Pancreas (tissue), 10 donors: ENCODE measurements around the gene MTHFSD. TPM values are rescaled to one million over a fixed set of nuclear protein-coding genes. Genes with fewer than 3 reads are reported as not detected.

Source experiments
- ATAC-seq, 4 donors: fragments of 200-7000 bp; cut with Tn5 transposase; one replicate each; pipeline versions ENCODE4 v1.8.0 to v1.9.1; 2020; ENCODE audit warnings: mild to moderate bottlenecking in 4 of 4, moderate library complexity in 4 of 4
- DNase-seq, 6 donors: peaks; one replicate each; pipeline ENCODE4 v3.0.0-alpha.2; 2020
- FAIRE-seq: peaks from 2 replicates; lab custom pipeline; 2012; peaks lifted over from hg19 to GRCh38; lab: Jason Lieb, UNC
- H3K27ac ChIP-seq, 4 donors: fragments of 200-600 bp; sonication (generic); 1 replicate in 3 of 4; 2 replicates in 1 of 4; pipeline versions ENCODE4 v1.5.0 to v1.8.0; 2020
- H3K27me3 ChIP-seq, 4 donors: fragments of 200-600 bp; one replicate each; pipeline ENCODE4 v1.8.0; 2021
- H3K36me3 ChIP-seq, 3 donors: fragments of 200-600 bp; sonication (generic) in 1 of 3; one replicate each; pipeline versions ENCODE4 v1.5.0 to v1.8.0; 2020 to 2021
- H3K4me1 ChIP-seq, 3 donors: fragments of 200-600 bp; one replicate each; pipeline ENCODE4 v1.8.0; 2021
- H3K4me3 ChIP-seq, 4 donors: fragments of 200-600 bp; sonication (generic) in 2 of 4; one replicate each; pipeline versions ENCODE4 v1.5.0 to v1.8.0; 2020 to 2021
- H3K9me3 ChIP-seq, 4 donors: fragments of 200-600 bp; one replicate each; pipeline ENCODE4 v1.8.0; 2021
- whole genome bisulfite sequencing, 2 donors: extraction: QIAGEN DNeasy Blood & Tissue Kit; methylation state at CpG; one replicate each; pipeline ENCODE4 v1.1.7; 2013; 5-methylcytosine and 5-hydroxymethylcytosine counted together
- intact Hi-C, 3 donors: fragments of 100-400 bp; cut with DNase I; formaldehyde crosslinking; loops; one replicate each; pipeline versions ENCODE4 v1.11.1 to v1.14.2; 2022
- polyA plus RNA-seq, 2 donors: library from polyadenylated mRNA; stranded (reverse); fragments of 200-250 nt; gene quantifications; one replicate each; pipeline ENCODE4 v1.2.3, GENCODE V29; 2013
- total RNA-seq, 6 donors: library from RNA; stranded (reverse); fragmentation: NEBNext Ultra II Directional in 4 of 6; extraction: Animal tissue kit (Norgen Biotek cat#: 25700) in 4 of 6; gene quantifications; one replicate each; pipeline versions ENCODE4 v1.2.1 to v1.2.4, GENCODE V29; 2021 to 2023
- TF ChIP-seq, protein P1 (sequence below), 4 donors: fragments of 200-600 bp; sonication (generic) in 3 of 4; IDR thresholded peaks; one replicate each; pipeline versions ENCODE4 v1.5.0 to v1.8.0; 2021; ENCODE audit warnings: antibody characterized with exemption in 4 of 4
- donor health status: healthy with polysubstance abuse.
- donor health status: DM: no; HTN: no; CAD: no; lungs with moderate emphysema.
- donor health status: DM: no; HTN: no; CAD: no.
- donor health status: control.
- donor health status: control.
- donor health status: Bipolar disorder and iron deficiency.
- donor health status: DM: yes; HTN: yes; CAD: no.
- donor health status: DM: no; HTN: no; CAD: no.
- donor health status: DM: no; HTN: no; CAD: no.
- donor health status: DM: yes; HTN: yes; CAD: no.

The MTHFSD gene
- total and polyA plus RNA-seq, 8 donors, result 7.3 to 17.6 (median 10.4) TPM

DNA sequence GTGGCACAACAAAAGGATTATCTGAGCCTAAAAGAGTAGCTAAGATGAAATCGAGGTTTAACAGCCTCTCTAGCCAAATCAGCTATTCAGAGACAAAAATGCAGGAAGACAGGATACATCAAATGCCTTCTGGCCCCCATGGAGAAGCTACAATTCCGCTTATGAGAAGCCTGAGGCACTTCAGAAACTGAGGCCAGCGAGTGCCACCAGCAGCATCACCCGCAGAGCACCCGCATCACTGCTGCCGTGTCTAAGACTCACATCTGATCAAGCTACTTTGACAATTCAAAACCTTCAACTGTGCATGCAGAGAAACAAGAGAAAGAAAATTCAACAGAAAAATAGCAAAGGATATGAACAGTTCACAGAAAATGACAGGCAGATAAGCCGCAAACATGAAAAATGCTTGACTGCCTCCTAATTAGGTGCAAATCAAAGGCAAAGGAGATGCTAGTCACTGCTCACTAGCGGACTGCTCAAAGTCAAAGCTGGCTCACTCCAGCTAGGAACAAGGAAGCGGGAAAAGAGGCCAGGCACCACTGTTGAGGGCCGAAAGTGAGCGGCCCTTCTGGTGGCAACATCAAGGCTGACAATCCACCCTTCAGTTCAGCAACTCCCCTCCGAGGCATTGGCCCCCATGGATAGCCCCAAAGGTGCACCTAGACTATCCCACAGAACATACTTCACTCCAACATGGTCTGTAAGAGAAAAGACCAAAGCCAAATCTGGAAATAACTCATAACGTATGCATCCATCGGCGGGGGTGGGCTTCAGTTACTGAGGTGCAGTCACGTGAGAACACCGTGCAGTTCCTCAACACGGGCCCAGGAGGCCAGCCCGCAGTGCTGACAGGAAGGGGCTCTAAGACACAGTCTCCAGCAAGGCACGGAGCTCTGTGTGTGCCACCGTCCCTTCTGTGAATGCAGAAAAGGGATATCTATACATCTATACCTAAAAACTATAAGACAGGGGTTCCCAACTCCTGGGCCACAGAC, 12.0 kb downstream of the MTHFSD start:
- DNase-seq, result no peak
- FAIRE-seq, result no peak
- no peak overlapping the region for H3K27ac ChIP-seq
- H3K4me3 ChIP-seq, result no peak overlapping the region
- H3K4me1 ChIP-seq, result no peaks in the 10 kb centered on the region
- intact Hi-C loops, result no loop called here
- H3K9me3 ChIP-seq, result no peaks in the 10 kb centered on the region
- H3K27me3 ChIP-seq, result no peaks in the 10 kb centered on the region
- TF ChIP-seq, protein P1, sequence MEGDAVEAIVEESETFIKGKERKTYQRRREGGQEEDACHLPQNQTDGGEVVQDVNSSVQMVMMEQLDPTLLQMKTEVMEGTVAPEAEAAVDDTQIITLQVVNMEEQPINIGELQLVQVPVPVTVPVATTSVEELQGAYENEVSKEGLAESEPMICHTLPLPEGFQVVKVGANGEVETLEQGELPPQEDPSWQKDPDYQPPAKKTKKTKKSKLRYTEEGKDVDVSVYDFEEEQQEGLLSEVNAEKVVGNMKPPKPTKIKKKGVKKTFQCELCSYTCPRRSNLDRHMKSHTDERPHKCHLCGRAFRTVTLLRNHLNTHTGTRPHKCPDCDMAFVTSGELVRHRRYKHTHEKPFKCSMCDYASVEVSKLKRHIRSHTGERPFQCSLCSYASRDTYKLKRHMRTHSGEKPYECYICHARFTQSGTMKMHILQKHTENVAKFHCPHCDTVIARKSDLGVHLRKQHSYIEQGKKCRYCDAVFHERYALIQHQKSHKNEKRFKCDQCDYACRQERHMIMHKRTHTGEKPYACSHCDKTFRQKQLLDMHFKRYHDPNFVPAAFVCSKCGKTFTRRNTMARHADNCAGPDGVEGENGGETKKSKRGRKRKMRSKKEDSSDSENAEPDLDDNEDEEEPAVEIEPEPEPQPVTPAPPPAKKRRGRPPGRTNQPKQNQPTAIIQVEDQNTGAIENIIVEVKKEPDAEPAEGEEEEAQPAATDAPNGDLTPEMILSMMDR (IDR thresholded peaks at IDR 0.05), result no peak
- H3K36me3 ChIP-seq, result peaks cover 5 to 58% (median 19%) of the 10 kb centered on the region in 3 donors
- 88 to 90% methylated on average over 21 of the region's 21 CpGs for WGBS, 2 donors
- ATAC-seq, result no peak

DNA sequence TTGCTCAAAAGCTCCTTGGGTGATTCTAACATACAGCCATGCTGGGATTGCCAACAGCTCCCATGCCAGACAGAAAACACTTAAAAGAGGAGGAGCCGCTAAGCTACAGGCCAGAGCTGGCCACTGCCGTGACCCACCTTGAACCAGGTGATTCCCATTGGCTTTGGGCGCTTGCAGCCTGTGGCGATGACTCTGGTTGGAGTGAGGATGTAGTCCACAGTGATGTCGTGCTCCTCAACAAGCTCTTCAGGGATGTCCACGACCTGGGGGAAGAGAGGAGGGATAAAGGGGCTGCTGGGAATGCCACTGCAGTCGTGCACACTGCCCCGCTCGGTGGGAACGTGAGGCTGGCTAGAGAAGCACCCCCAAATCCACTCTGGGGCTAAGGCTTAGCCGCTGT, 13.5 kb downstream of the MTHFSD start:
- TF ChIP-seq, protein P1 (IDR thresholded peaks at IDR 0.05), result no peak
- no peaks in the 10 kb centered on the region for H3K4me1 ChIP-seq
- no peak overlapping the region for H3K4me3 ChIP-seq
- no peaks in the 10 kb centered on the region for H3K9me3 ChIP-seq
- intact Hi-C loops, result no loop called here
- DNase-seq, result no peak
- no peak for ATAC-seq
- no peak overlapping the region for H3K27ac ChIP-seq
- no peak for FAIRE-seq
- no peaks in the 10 kb centered on the region for H3K27me3 ChIP-seq
- peaks cover 5 to 55% (median 19%) of the 10 kb centered on the region in 3 donors for H3K36me3 ChIP-seq
- 90 to 91% methylated on average over 11 of the region's 11 CpGs for WGBS, 2 donors

DNA sequence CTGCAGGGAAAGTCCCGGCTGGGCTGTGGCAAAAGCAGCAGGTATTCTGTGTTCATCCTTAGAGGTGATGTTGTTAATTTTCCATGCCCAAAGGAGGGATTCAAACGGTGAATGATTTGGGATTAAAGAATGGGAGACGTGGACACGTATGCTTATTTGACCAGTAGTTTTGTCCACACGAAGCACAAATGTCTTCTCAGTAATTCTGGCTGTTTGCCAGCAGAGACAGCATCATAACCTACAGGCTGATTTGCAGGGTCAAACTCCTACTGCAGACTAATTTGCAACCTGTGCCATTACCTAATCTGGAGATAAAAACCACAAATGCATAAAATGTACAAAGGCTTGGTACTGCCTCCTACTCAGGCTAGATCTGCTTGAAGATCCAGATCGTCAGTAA, 14.1 kb downstream of the MTHFSD start:
- no peak overlapping the region for H3K27ac ChIP-seq
- WGBS, 2 donors, result 84 to 89% methylated on average over 6 of the region's 6 CpGs
- peaks cover 5 to 49% (median 19%) of the 10 kb centered on the region in 3 donors for H3K36me3 ChIP-seq
- H3K27me3 ChIP-seq, result no peaks in the 10 kb centered on the region
- TF ChIP-seq, protein P1 (IDR thresholded peaks at IDR 0.05), result no peak
- intact Hi-C loops, result no loop called here
- no peak for DNase-seq
- no peaks in the 10 kb centered on the region for H3K9me3 ChIP-seq
- H3K4me1 ChIP-seq, result no peaks in the 10 kb centered on the region
- ATAC-seq, result no peak
- no peak overlapping the region for H3K4me3 ChIP-seq
- FAIRE-seq, result no peak

DNA sequence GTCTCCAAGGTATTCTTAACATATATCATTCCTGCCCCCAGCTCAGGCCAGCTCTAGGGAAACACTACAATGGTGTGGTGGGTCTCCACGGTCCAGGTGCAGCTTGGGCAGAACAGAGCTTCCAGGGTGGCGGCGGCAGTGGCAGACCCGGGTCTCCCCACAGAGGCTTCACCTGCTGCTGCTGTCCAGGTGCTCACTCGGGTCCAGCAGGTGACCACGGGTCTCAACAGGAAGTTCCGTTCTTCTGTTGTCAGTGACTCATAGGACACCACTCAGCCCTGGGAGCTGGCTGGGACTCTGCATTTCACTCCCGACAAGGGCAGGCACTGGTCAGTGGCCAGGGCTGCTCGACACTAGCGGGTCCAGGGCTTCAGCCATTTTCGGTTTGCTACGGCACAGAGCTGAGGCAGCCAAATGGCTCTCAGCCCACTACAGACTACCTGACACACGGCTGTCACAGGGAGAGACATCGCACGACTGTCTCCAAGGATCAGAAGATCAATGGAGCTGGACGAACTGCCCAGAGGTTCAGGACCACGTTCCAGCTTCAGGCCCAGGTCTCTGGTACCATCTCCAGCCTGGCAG, 16.7 kb downstream of the MTHFSD start:
- WGBS, 2 donors, result 90 to 93% methylated on average over 17 of the region's 17 CpGs
- DNase-seq, result no peak
- Histone ChIP-seq H3K36me3 (peaks cover 5 to 47% (median 16%) of the 10 kb centered on the region in 3 donors), H3K27me3 (no peaks in the 10 kb centered on the region), H3K9me3 (no peaks in the 10 kb centered on the region), H3K4me3 (no peak overlapping the region), H3K4me1 (no peaks in the 10 kb centered on the region), H3K27ac (no peak overlapping the region)
- TF ChIP-seq, protein P1 (IDR thresholded peaks at IDR 0.05), result no peak
- intact Hi-C loops, result no loop called here
- no peak for FAIRE-seq
- ATAC-seq, result no peak
